Measurements from ENCODE around the gene ARFGAP3.

GRCh38 chr22:42895541-42895981, 38.5 kb upstream of the ARFGAP3 start:
- TF ChIP-seq, protein P1, sequence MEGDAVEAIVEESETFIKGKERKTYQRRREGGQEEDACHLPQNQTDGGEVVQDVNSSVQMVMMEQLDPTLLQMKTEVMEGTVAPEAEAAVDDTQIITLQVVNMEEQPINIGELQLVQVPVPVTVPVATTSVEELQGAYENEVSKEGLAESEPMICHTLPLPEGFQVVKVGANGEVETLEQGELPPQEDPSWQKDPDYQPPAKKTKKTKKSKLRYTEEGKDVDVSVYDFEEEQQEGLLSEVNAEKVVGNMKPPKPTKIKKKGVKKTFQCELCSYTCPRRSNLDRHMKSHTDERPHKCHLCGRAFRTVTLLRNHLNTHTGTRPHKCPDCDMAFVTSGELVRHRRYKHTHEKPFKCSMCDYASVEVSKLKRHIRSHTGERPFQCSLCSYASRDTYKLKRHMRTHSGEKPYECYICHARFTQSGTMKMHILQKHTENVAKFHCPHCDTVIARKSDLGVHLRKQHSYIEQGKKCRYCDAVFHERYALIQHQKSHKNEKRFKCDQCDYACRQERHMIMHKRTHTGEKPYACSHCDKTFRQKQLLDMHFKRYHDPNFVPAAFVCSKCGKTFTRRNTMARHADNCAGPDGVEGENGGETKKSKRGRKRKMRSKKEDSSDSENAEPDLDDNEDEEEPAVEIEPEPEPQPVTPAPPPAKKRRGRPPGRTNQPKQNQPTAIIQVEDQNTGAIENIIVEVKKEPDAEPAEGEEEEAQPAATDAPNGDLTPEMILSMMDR (IDR thresholded peaks at IDR 0.05; ENCODE audit: low read length) = no peak
- no peak for TF ChIP-seq EZH2 (optimal IDR thresholded peaks at IDR 0.05; ENCODE audit: low read depth, low read length)

Data from MM.1S (cell line).